IMR-90 (cell line): ENCODE data around the gene SYTL2. TPM values are rescaled to one million over a fixed set of nuclear protein-coding genes. Genes with fewer than 3 reads are reported as not detected.
"Not testable (repeated sequence)": the region's sequence is repeated elsewhere in the genome, so short reads cannot be mapped to it uniquely, and the experiment has no call there.

Experiments
- ATAC-seq: fragments of 200-7000 bp; cut with Tn5 transposase; 2 replicates; pipeline ENCODE4 v1.9.1; 2020; ENCODE audit warnings: low read depth, mild to moderate bottlenecking, moderate library complexity
- BruUV-seq: library from RNA; stranded (reverse); fragments of 400-500 nt; replicated peaks from 2 replicates; lab custom pipeline; 2021; lab: Mats Ljungman, UMichigan
- CTCF ChIA-PET: fragments of 300-600 bp; formaldehyde crosslinking; extraction: SDS; loops from one replicate; lab custom pipeline; 2021; ENCODE audit warnings: antibody characterized with exemption; lab: Yijun Ruan, JAX
- POLR2A ChIA-PET: fragments of 300-600 bp; sonication (Branson Sonifier 250); formaldehyde crosslinking; loops from one replicate; lab custom pipeline; 2022; ENCODE audit warnings: antibody characterized with exemption; ENCODE audit not compliant: unreplicated experiment; lab: Charles Lee
- DNase-seq: peaks from one replicate; pipeline ENCODE4 v3.0.0; 2013
- H2AFZ ChIP-seq: replicated peaks from 2 replicates; pipeline ENCODE3; 2013; ENCODE audit warnings: low read length, mild to moderate bottlenecking; ENCODE audit not compliant: poor library complexity
- H2AK5ac ChIP-seq: 2 replicates; pipeline ENCODE4 v1.6.1; 2013; ENCODE audit warnings: low read depth, low read length, inconsistent platforms
- H2AK9ac ChIP-seq: replicated peaks from 2 replicates; pipeline ENCODE3; 2013; ENCODE audit warnings: mild to moderate bottlenecking, low read depth, low read length, moderate library complexity; ENCODE audit not compliant: poor library complexity
- H2BK120ac ChIP-seq: 2 replicates; pipeline ENCODE4 v1.6.1; 2013; ENCODE audit warnings: low read depth, low read length, inconsistent platforms
- H2BK15ac ChIP-seq: 3 replicates; pipeline ENCODE4 v1.6.1; 2013; ENCODE audit warnings: low read depth, low read length, inconsistent platforms
- H2BK20ac ChIP-seq: 2 replicates; pipeline ENCODE4 v1.6.1; 2013; ENCODE audit warnings: low read depth, mild to moderate bottlenecking, inconsistent platforms, low read length, moderate library complexity
- H2BK5ac ChIP-seq: 2 replicates; pipeline ENCODE4 v1.6.1; 2013; ENCODE audit warnings: mild to moderate bottlenecking, low read depth, low read length, inconsistent platforms; ENCODE audit not compliant: poor library complexity, severe bottlenecking
- H3K14ac ChIP-seq: replicated peaks from 2 replicates; pipeline ENCODE4 v1.6.1; 2013; ENCODE audit warnings: low read depth, low read length, inconsistent platforms
- H3K18ac ChIP-seq: 2 replicates; pipeline ENCODE4 v1.6.1; 2013; ENCODE audit warnings: low read depth, low read length, control low read depth
- H3K23ac ChIP-seq: 2 replicates; pipeline ENCODE4 v1.6.1; 2013; ENCODE audit warnings: low read depth, low read length, inconsistent platforms
- H3K27ac ChIP-seq: 2 replicates; pipeline ENCODE4 v1.5.1; 2013; ENCODE audit warnings: mild to moderate bottlenecking, control low read depth, low read length; ENCODE audit not compliant: insufficient read depth
- H3K27me3 ChIP-seq: 2 replicates; pipeline ENCODE4 v1.6.1; 2013; ENCODE audit warnings: low read length; ENCODE audit not compliant: control insufficient read depth, insufficient read depth
- H3K36me3 ChIP-seq: 2 replicates; pipeline ENCODE4 v1.6.1; 2013; ENCODE audit warnings: low read length, mixed read lengths; ENCODE audit not compliant: control insufficient read depth, insufficient read depth
- H3K4ac ChIP-seq: 2 replicates; pipeline ENCODE4 v1.6.1; 2013; ENCODE audit warnings: low read depth, low read length, inconsistent platforms
- H3K4me1 ChIP-seq: 2 replicates; pipeline ENCODE4 v1.6.1; 2013; ENCODE audit warnings: low read length, mixed read lengths; ENCODE audit not compliant: control insufficient read depth, insufficient read depth
- H3K4me2 ChIP-seq: 2 replicates; pipeline ENCODE4 v1.6.1; 2013; ENCODE audit warnings: low read depth, mild to moderate bottlenecking, control low read depth, low read length, moderate library complexity
- H3K4me3 ChIP-seq: 2 replicates; pipeline ENCODE4 v1.5.1; 2013; ENCODE audit warnings: low read depth, mild to moderate bottlenecking, control low read depth, low read length, moderate library complexity; ENCODE audit not compliant: insufficient read depth
- H3K56ac ChIP-seq: 2 replicates; pipeline ENCODE4 v1.6.1; 2013; ENCODE audit warnings: low read length, inconsistent platforms; ENCODE audit not compliant: insufficient read depth; ENCODE audit errors: extremely low read depth
- H3K79me1 ChIP-seq, 2 experiments: 2 replicates each; pipeline ENCODE4 v1.6.1; 2013; ENCODE audit warnings: low read length in 2 of 2, inconsistent platforms in 1 of 2, low read depth in 1 of 2
- H3K9ac ChIP-seq: 2 replicates; pipeline ENCODE4 v1.6.1; 2013; ENCODE audit warnings: low read depth, low read length, control low read depth
- H3K9me1 ChIP-seq: 2 replicates; pipeline ENCODE4 v1.6.1; 2013; ENCODE audit warnings: low read length, inconsistent platforms; ENCODE audit not compliant: insufficient read depth
- H3K9me3 ChIP-seq: 2 replicates; pipeline ENCODE4 v1.6.1; 2013; ENCODE audit warnings: low read length; ENCODE audit not compliant: control insufficient read depth, insufficient read depth
- H4K20me1 ChIP-seq: 2 replicates; pipeline ENCODE4 v1.6.1; 2013; ENCODE audit warnings: low read length, inconsistent platforms; ENCODE audit not compliant: insufficient read depth
- H4K5ac ChIP-seq: 2 replicates; pipeline ENCODE4 v1.6.1; 2013; ENCODE audit warnings: mild to moderate bottlenecking, low read depth, low read length, control low read depth
- H4K8ac ChIP-seq, 2 experiments: 2 replicates each; pipeline ENCODE4 v1.6.1; 2013; ENCODE audit warnings: low read depth in 2 of 2, low read length in 2 of 2, control low read depth in 1 of 2, inconsistent platforms in 1 of 2
- H4K91ac ChIP-seq: 2 replicates; pipeline ENCODE4 v1.6.1; 2013; ENCODE audit warnings: low read depth, low read length, inconsistent platforms; ENCODE audit not compliant: insufficient read depth
- CEBPB ChIP-seq: IDR thresholded peaks from 2 replicates; pipeline ENCODE4 v1.6.1; 2012; ENCODE audit warnings: low read depth, low read length, improper control_type of control experiment
- MAFK ChIP-seq: IDR thresholded peaks from 2 replicates; pipeline ENCODE4 v1.6.1; 2012; ENCODE audit warnings: low read depth, low read length, improper control_type of control experiment
- MAZ ChIP-seq: IDR thresholded peaks from 2 replicates; pipeline ENCODE4 v1.6.1; 2012; ENCODE audit warnings: low read depth, mild to moderate bottlenecking, low read length, improper control_type of control experiment, moderate library complexity, borderline replicate concordance
- USF2 ChIP-seq: fragments of 150-350 bp; IDR thresholded peaks from 2 replicates; pipeline ENCODE4 v1.6.1; 2017; ENCODE audit warnings: mild to moderate bottlenecking, antibody characterized with exemption, low read length, low read depth
- WGBS, 2 experiments: methylation state at CpG; one replicate each; pipeline versions ENCODE4 v1.1.5 to v1.1.7; 2013; ENCODE audit warnings: missing lambda C conversion rate in 2 of 2; ENCODE audit not compliant: insufficient read length in 1 of 2; ENCODE audit errors: extremely low coverage in 2 of 2; 5-methylcytosine and 5-hydroxymethylcytosine counted together
- dilution Hi-C: fragments of 300-500 bp; cut with HindIII; formaldehyde crosslinking; loops from one replicate; pipeline ENCODE4 v1.14.3; 2018; ENCODE audit warnings: low sequenced_read_pairs; ENCODE audit not compliant: unreplicated experiment
- in situ Hi-C: fragments of 300-500 bp; cut with MboI; formaldehyde crosslinking; loops from 3 replicates; pipeline ENCODE4 v1.14.3; 2019; ENCODE audit warnings: low sequenced_read_pairs, inconsistent platforms, mixed read lengths
- intact Hi-C: fragments of 100-400 bp; cut with micrococcal nuclease; formaldehyde crosslinking; loops from 2 replicates; pipeline ENCODE4 v1.10.0; 2022
- polyA plus RNA-seq, 3 experiments: library from polyadenylated mRNA; depleted of rRNA; stranded (reverse); fragments of >200 nt; gene quantifications; 2 replicates each; pipeline ENCODE4 v1.2.3, GENCODE V29; 2012; ENCODE audit warnings: low replicate concordance in 1 of 3
- total RNA-seq: library from RNA; depleted of rRNA; stranded (reverse); fragments of >200 nt; gene quantifications from 2 replicates; pipeline ENCODE4 v1.2.3, GENCODE V29; 2012

Gene SYTL2
- total and polyA plus RNA-seq, 2 of the 4 experiments (the other 2 are of a cell fraction) = 45.2 to 70.0 TPM

- WGBS, 2 experiments = no CpG with 5 or more reads among the region's 3 CpGs
- no peaks in the 10 kb centered on the region for H3K36me3 ChIP-seq
- H3K9me3 ChIP-seq = peaks cover 2% of the 10 kb centered on the region; the same call in 1 of the 2 replicates
- H2AFZ ChIP-seq = no peak overlapping the region
- POLR2A ChIA-PET = no interaction called here
- H3K27ac ChIP-seq = no peak overlapping the region
- H3K27me3 ChIP-seq = no peaks in the 10 kb centered on the region
- no peak overlapping the region for H2BK5ac ChIP-seq
- H4K8ac ChIP-seq = peak overlapping the region; percentile 40 to 56; a peak in 3 of 4 replicates
- H2BK120ac ChIP-seq = no peak overlapping the region
- 0 out of 2 replicates have a peak overlapping the region, but pooled peaks have one; percentile 8 for H3K4me2 ChIP-seq
- H3K56ac ChIP-seq = no peak overlapping the region
- H3K18ac ChIP-seq = 0 out of 2 replicates have a peak overlapping the region, but pooled peaks have one; percentile 1
- H4K5ac ChIP-seq = 0 out of 2 replicates have a peak overlapping the region, but pooled peaks have one; percentile 13
- no peak overlapping the region for H2AK5ac ChIP-seq
- H2BK15ac ChIP-seq = peak overlapping the region; percentile 84; the same call in 2 of the 3 replicates
- CTCF ChIA-PET = no interaction called here
- H3K9me1 ChIP-seq = peaks cover 2% of the 10 kb centered on the region; the same call in 1 of the 2 replicates
- peaks cover 0 to 7% of the 10 kb centered on the region in 2 experiments; a peak in 2 of 4 replicates for H3K79me1 ChIP-seq
- no peaks in the 10 kb centered on the region for H4K20me1 ChIP-seq
- no peak overlapping the region for H3K23ac ChIP-seq
- intact Hi-C loops (no loop called here), dilution Hi-C loops (no loop called here), in situ Hi-C loops (no loop called here)
- DNase-seq (peak; percentile 61), ATAC-seq (peak; percentile 59)
- no TSS peak for BruUV-seq
- H3K4ac ChIP-seq = peak overlapping the region; percentile 25; the same call in 1 of the 2 replicates
- peaks cover 7% of the 10 kb centered on the region for H3K4me1 ChIP-seq
- no peak overlapping the region for H3K9ac ChIP-seq
- H4K91ac ChIP-seq = no peak overlapping the region
- H3K14ac ChIP-seq = peak overlapping the region; percentile 71
- TF ChIP-seq MAFK = no peak
- no peak for TF ChIP-seq MAZ
- peak; percentile 63 for TF ChIP-seq CEBPB
- TF ChIP-seq USF2 = no peak
- no peak overlapping the region for H2AK9ac ChIP-seq
- H3K4me3 ChIP-seq = no peak overlapping the region
- no peak overlapping the region for H2BK20ac ChIP-seq
Measured at GRCh38 chr11:85779956-85780640, 30.8 kb downstream of the SYTL2 start.

DNA sequence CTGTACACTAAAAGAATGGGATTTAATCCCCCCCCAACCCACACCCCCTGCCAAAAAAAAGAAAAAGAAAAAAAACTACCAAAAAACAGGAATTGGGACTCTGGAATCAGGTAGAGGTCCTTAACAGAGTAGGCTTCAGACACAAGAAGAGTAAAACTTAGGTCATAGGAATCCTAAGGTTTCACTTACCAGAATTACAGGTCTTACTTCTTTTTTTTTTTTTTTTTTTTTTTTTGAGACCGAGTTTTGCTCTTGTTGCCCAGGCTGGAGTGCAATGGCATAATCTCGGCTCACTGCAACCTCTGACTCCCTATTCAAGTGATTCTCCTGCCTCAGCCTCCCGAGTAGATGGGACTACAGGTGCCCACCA lies 33.4 kb downstream of the SYTL2 start:
- BruUV-seq, H3K4me2 ChIP-seq, H3K27ac ChIP-seq, H2BK120ac ChIP-seq, H4K5ac ChIP-seq, H2AK5ac ChIP-seq, DNase-seq, H3K27me3 ChIP-seq, H2BK15ac ChIP-seq, H3K4me3 ChIP-seq, H3K56ac ChIP-seq, H2AK9ac ChIP-seq, H4K8ac ChIP-seq, dilution Hi-C loops, H2AFZ ChIP-seq, H3K14ac ChIP-seq, H2BK5ac ChIP-seq, H3K18ac ChIP-seq, intact Hi-C loops, H3K9ac ChIP-seq, H3K4ac ChIP-seq, H4K91ac ChIP-seq, H2BK20ac ChIP-seq, in situ Hi-C loops, H3K36me3 ChIP-seq, H3K9me3 ChIP-seq, ATAC-seq, H3K23ac ChIP-seq, POLR2A ChIA-PET, H4K20me1 ChIP-seq, CTCF ChIA-PET: not testable (repeated sequence)
- Histone ChIP-seq H3K9me1 (peaks cover 10% of the 10 kb centered on the region), H3K79me1 (peaks cover 10 to 12% of the 10 kb centered on the region in 2 experiments), H3K4me1 (peaks cover 20% of the 10 kb centered on the region)
- WGBS, 2 experiments = no CpG with 5 or more reads among the region's 3 CpGs
